HPDE6-E6E7 (cell line): Measurements from ENCODE around the gene DBNL.
A peak's percentile ranks its signal among the peaks of the same experiment; 100 is the strongest.
"Not testable (repeated sequence)": the region's sequence is repeated elsewhere in the genome, so short reads cannot be mapped to it uniquely, and the experiment has no call there.

Experiments
- DNase-seq: peaks from one replicate; pipeline ENCODE4 v3.0.0; 2011; ENCODE audit warnings: missing footprints; ENCODE audit errors: extremely low spot score

The DBNL gene

DNA sequence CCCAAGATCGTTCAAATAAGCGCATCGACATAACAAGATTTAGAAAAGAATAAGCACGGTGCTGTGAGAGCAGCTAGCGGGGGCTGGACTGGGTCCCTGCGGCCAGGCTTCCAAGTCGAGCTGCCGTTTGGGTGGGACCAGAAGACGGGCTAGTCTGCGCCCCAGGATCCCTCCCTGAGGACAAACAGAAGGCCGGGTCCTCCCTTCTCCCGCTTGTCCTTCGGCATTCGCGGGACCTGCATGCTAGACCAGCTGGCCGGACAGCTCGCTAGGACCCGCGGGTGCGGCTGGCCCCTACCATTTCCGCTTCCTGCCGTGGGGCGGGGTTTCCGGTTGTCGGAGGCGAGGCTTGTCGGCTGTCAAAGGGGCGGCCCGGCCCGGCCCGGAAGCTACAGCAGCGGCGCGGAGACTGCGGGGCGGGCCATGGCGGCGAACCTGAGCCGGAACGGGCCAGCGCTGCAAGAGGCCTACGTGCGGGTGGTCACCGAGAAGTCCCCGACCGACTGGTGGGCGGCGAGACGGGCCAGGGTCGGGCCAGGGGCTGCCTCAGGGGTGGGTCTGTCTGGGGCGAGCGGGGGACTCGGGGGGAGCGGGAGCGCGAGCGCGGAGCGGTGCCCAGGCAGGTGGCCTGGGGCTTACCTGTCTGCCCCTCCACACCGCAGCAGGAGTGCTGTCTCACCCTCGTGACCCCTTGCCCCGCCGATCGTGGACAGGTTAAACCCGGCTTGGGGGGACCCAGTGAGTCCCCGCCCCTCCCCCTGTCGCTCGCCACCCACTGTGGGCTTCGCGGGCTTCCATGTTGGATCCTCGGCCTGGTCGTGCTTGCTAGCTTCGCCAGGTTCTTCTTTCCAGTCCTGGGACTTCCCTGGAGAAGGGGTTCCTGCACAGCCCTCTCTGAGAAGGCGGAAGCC is at the start of gene DBNL:
Gene DBNL (plus strand): TSS at position 388 of the 911 bp plus-strand sequence. CDS start 36 bp downstream, at position 424.
- peak; percentile 83 for DNase-seq

DNA sequence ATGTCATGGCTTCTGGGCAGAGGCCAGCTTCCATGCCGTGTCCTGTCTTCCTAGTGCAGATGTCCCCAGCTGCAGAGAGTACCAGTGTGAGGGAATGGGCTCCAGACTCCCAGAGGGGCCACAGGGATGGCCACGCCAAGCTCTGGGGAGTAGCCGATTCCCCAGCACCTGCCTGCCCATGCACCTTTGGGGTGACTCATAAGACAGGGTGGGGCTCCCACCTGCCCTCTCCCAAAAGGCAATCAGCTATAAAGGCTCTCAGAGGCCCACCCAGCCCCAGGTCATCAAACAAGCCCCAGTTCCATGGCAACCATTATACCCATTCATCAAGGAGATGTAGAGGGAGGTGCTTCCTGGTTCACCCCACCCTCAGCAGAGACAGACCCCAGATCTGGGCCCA is 47.0 kb upstream of the DBNL start, which contains the start of gene SPDYE1:
Gene SPDYE1 (plus strand): TSS at position 366 of the 400 bp plus-strand sequence. CDS start 2,053 bp downstream, outside the sequence.
- not testable (repeated sequence) for DNase-seq

DNA sequence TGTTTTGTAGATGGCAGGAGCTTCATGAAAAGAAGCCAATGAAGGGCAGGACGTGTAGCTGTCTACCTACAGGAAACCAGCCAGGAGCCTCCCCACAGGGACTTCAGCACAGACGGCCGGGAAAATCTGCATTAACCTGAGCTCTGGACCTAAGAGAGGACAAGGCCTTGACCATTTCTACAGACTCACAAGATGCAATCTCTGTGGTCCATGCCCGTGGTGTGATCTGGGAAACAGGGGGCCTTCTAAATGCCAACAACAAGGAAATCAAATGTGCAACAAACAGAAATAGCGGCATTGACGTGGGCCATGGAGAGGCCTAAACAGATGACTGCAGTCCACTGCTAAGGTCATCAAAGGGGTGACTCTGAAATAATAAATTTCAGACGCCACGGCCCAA is 32.4 kb upstream of the DBNL start:
- not testable (repeated sequence) for DNase-seq

DNA sequence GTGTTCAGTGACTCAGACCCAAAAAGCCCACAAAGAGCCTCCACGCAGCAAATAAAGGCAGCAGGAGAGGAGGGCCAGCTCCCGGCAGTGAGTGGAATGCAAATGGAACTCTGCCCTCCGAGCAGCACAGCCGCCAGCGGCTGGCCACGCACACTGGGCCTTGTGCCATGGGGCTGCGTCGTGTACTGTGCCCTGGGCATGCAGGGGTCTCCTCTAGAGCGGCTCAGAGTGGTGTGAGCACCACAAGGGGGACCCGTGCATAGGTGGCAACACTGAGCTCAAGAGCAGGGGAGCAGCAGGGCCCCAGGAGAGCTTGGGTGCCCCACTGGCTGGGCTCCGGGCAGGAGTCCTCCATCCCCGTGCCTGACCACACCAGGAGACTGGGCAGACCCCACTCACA is 29.4 kb upstream of the DBNL start:
- DNase-seq, result not testable (repeated sequence)

DNA sequence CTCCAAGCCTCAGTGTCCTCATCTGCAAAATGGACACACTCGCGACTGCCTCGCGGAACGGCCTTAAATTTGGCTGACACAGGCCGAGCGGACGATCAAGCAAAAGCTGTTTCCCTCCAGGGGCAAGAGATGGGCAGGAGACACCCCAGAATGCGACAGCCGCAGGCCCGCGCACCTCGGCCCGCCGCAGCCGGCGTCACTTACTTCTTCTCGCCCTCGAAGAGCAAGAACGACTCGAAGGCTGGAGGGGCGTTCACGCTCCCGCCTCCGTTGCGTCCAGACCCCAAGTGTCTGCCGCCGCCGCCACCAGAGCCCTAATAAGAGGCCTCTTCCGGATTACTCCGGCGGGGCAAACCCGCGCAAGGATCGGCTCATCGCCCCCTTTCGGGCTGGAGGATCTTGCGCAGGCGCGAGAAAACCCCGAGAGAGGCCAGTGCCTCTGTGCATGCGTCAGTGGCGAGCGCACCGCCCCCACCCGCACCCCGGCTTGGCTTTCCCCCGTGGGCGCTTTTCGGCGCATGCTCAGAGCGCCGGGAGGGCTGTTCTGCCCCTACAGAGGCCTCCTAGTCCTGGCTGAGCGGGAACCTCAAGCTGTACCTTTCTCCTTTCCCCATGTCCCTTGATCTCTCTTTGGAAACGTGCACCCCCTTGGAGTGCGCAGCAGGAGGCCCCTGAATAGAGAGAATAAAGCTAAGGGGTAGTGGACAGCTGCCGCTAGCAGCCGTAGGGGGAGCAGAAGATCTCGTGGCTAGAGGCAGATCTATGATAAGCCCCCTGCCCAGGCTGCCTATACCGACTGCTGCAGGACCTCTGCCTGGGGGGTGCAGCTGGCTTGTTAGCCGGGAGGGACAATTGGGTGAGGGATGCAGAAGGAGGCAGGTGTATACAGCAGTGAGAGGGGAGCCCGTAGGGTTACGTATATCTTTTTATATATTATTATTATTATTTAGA is 25.4 kb upstream of the DBNL start:
- peak; percentile 94 for DNase-seq

DNA sequence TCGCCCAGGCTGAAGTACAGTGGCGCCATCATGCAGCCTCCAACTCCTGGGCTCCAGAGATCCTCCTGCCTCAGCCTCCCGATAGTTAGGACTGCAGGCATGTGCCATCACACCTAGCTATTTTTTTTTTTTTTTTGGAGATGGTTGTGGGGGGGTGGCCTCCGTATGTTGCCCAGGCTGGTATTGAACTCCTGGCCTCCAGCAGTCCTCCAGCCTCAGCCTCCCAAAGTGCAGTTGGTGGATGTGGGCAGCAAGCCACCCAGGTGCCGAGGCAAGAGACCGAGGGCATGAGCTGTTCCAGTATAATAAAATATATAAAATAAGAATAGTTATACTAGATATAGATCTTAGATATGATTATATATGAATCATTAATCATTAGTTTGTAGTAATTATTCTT is 24.7 kb upstream of the DBNL start:
- DNase-seq, result not testable (repeated sequence)

DNA sequence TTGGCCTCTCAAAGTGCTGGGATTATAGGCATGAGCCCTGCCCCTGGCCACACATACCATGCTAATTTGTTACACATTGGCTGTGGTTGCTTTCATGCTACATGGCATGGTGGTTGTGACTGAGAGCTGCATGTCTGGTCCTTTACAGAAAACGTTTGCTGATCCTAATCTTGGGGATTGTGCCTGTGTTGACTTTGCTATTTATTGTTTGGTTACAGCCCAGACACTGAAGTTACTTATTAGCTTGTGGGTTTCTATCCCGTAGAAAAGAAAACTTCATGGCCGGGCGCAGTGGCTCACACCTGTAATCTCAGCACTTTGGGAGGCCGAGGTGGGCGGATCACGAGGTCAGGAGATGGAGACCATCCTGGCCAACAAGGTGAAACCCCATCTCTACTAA is 22.4 kb upstream of the DBNL start:
- not testable (repeated sequence) for DNase-seq

DNA sequence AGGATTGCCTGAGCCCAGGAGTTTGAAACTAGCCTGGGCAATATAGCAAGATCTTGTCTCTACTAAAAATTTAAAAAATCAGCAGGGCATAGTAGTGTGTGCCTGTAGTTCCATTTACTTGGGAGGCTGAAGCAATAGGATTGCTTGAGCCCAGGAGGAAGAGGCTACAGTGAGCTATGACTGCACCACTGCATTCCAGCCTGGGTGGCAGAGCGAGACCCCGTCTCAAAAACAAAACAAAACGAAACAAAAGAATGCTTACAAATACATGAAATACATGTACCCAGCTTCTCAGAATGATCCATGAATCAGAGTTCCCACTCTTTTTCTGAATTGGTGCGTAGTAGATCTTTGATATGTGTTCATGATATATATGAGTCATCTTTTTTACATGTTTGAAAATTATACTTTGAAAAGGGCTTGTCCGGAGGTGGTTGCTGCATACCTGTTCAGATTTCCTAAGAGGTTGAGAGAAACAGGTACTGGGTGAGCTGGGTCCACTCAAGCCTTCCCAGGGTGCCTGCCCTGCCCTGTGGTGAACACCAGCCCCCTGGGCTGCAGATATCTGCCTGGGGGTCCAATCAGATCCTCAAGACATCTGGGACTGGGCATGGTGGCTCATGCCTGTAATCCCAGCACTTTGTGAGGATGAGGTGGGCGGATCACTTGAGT is 21.6 kb upstream of the DBNL start:
- not testable (repeated sequence) for DNase-seq

DNA sequence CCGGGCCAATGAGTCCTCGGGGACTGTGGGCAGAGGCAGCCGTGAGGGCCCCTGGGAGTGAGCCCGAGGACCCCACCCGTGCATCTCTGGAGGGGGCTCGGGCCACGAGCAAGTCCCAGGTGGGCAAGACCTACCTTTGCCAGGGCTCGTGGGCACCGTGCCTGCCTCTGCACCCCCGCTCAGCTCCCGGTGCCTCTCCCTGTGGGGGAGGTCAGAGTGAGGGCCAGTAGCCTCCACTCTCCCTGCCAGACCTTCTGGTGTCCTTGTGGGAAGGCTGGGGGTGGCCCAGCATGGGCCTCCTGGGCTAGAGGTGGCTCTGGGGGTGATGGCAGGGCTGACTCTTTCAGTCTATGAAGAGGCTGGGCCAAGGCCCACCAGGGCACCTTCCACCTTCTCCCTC is 15.1 kb upstream of the DBNL start:
- DNase-seq, result not testable (repeated sequence)

DNA sequence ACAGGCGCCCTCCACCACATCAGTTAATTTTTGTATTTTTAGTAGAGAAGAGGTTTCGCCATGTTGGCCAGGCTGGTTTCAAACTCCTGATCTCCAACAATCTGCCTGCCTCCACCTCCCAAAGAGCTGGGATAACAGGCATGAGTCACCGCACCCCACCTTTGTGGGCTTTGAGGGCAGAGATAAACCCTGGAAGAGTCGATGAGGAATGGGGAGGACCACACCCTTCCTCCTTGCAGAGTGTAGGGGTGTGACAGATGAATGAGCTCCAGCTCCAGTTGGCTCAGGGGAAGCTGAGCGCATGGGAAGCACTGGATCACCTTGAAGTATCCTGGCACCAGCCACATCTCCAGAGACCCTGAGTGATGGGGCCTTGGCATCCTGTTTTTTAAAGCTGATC is 14.5 kb upstream of the DBNL start:
- not testable (repeated sequence) for DNase-seq

DNA sequence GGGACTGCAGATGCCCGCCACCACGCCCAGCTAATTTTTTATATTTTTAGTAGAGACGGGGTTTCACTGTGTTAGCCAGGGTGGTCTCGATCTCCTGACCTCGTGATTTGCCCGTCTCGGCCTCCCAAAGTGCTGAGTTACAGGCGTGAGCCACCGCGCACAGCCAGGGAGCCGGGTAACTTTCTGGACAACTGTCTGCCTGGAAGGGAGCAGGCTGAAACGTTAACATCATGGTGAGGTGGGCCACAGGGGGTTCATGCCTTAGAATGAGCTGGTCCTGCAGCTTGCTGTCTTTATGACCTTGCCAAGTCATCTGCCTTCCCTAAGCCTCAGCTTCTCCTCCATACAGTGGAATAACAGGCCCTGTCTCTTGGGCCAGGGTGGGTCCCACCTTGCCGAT is 13.2 kb upstream of the DBNL start:
- not testable (repeated sequence) for DNase-seq

DNA sequence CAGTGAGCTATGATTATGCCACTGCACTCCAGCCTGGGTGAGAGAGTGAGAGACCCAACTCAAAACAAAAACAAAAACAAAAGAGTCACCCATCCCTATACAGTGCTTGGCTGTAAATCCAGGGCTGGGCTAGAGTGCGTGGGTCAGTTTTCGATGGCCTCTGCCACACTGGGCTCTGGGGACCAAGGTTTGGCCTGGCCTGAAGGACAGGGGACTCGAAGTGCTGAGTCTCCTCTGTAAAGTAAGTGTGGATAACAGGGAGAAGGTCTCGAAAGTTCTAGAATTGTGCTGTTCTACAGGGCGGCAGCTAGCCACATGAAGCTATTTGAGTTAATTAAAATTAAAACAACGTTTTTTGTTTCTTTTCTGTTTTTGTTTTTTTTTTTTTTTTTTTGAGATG is 12.5 kb upstream of the DBNL start:
- DNase-seq, result not testable (repeated sequence)

DNA sequence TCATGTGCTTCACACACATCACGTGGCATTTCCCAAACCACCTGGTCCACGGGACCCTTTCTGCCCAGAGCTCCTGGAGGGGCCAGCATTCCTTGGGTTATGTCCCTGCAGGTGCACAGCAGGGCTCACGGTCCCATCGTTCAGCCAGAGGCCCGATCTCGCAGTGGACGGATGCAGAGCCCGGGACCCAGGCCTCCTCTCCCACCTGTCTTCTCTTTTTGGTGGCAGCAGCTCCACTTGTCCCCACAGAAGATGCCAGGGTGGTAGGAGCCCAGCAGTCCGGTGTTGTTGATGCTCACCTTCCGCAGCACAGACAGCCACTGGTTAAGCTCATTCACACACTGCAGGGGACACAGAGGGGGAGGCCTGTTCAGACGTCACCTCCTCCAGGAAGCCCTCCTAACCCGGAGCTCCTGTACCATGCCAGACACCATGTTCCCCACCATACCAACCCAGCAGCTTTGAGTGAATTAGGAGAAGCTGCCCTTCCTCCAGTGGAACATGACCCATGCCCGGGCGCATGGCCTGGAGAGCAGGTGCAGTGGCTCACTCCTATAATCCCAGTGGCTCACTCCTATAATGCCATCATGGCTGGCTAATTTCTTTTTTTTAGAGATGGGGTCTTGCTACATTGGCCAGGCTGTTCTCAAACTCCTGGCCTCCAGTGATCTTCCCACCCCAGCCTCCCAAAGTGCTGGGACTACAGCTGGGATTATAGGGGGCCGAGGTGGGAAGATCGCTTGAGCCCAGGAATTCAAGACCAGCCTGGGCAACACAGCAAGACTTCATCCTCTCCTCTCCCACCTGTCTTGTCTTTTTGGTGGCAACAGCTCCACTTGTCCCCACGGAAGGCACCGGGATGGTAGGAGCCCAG is 10.3 kb upstream of the DBNL start:
- DNase-seq, result not testable (repeated sequence)

DNA sequence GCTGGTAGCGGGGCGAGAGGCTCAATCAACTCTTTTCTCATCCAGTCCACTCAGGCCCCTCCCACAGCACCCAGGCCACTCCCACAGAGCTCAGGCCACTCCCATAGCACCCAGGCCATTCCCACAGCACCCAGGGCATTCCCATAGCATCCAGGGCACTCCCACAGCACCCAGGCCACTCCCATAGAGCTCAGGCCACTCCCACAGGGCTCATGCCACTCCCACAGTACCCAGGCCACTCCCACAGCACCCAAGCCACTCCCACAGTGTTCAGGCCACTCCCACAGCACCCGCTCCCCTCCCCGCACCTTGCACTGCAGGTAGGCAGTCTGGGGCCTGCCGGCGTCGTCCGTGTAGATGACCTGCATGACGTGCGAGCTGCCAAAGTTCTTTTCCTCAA is 8.1 kb upstream of the DBNL start:
- not testable (repeated sequence) for DNase-seq

DNA sequence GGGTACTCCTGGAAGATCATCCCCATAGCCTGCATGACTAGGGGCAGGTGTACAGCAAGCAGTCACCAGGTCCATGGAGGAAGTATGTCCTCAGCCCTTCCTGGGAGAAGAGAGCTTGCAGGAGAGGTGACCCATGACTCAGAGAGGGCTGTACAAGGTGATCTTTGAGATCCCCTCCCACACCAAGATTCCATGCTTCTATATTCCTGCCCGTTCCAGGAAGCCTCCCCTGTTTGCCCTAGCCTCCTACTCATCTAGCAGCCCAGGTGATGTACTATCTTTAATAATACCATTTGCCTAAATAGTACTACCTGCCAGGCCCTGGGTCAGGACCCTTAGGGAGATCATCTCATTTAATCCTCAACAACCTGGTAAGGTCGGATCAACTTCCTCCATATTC is 6.6 kb upstream of the DBNL start:
- DNase-seq, result not testable (repeated sequence)

DNA sequence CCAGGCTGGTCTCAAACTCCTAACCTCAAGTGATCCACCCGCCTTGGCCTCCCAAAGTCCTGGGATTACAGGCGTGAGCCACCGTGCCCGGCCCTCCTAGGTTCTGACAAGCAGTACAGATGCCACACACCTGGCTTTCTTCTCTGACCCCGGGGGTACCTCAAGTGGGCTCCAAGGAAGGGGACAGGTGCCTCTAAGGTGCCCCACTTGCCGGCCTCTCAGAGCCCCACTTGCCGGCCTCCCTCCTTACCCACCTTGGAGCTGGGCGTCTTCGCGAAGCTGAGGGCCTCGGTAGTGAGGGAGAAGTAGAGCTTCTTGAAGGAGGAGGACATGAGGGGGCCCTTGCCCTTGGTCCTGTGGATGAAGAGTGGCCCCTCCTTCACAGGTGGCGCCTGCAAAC is 5.9 kb upstream of the DBNL start:
- not testable (repeated sequence) for DNase-seq

DNA sequence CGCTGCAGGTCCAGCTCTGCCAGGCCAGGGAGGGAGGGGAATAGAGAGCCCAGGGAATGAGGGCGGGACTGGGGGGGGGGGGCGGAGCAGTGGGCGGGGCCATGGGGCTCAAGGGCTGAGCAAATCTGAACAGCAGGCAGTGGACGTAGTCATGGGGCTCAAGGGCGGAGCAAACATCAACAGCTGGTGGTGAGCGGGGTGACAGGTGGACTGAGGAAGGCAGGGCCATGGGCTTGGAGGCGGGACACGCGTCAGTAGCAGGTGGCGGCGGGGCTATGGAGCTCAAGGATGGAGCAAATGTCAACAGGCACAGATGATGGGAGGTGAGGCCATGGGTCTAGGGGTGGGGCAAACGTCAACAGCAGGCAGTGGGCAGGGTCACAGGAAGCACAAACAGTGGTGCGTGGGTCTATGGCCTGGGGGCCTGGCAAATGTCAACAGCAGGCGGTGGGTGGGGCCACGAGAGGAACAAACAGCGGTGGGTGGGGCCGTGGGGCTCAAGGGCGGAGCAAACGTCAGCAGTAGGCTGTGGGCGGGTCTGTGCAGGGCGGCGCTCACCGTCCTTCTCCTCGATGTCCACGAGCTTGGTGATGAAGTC is 5.4 kb upstream of the DBNL start:
- not testable (repeated sequence) for DNase-seq

DNA sequence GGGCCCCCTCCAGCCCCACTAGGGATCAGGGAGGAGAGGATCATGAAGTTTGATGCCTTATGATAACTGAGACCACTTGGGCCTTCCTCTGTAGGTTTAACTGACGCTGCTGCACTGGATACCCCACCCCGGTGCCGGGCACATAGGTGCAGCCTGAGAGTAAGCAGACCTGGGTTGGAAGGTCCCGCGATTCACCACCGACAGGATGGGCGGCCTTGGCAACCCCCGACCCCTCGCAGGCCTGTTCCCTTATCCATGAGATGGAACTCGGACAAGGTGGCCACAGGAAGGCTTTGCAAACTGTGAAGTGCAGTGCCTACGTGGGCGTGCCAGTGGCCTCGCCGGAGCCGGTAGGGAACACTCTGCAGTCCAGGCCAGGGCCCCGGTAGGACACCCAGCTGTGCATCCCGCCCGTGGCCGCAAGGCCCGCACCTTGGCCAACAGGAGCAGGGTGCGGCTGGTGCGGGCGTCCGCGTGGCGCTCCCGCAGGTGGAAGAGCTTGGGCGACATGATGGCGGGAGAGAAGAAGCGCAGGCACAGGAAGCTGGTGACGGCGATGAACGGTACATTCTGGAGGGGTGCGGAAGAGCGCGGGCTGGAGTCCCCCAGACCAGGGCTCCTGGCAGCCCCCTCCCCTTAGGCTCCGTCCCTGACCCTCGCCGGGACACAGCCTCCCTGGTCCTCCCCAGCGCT is 4.6 kb upstream of the DBNL start:
- not testable (repeated sequence) for DNase-seq

DNA sequence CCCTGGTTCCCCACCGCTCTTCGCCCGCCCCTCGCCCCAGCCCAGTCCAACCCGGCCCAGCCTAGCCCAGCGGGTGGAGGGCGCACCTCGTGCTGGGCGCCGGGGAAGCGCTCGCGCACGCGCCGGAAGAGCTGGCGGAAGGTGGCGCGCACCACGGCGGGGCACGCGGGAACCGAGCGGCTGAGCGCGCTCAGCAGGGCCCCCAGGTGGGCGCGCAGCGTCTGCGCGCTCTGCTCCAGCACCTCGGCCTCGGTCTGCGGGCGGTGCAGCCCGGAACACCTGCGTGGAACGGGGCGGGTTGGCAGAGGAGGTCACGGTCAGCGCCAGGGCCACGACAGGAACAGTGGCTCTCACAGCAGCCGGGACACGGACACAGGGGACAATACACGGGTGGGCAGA is 4.0 kb upstream of the DBNL start:
- DNase-seq, result not testable (repeated sequence)

DNA sequence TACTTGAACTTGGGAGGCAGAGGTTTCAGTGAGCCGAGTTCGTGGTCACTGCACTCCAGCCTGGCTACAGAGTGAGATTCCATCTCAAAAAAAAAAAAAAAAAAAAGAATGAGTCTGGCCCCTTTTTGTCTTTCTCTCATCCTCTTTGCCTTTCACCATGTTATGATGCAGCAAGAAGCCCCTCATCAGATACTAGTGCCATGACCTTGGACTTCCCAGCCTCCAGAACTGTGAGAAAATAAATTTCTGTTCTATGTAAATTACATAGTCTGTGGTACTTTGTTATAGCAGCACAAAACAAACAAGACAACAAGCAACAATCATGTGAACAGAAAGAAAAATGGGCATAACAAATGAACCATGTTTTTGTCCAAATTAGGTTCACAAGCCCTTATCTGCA is 2.3 kb upstream of the DBNL start:
- DNase-seq, result no peak
